HEK293 (cell line): ENCODE results near the gene DCT.

ENCODE experiments used
- CTCF ChIA-PET: fragments of 350-600 bp; formaldehyde crosslinking; extraction: SDS; loops from one replicate; lab custom pipeline; 2021; ENCODE audit warnings: antibody characterized with exemption; lab: Yijun Ruan, JAX
- POLR2A ChIA-PET: fragments of 300-600 bp; formaldehyde crosslinking; extraction: SDS; loops from one replicate; lab custom pipeline; 2020; ENCODE audit warnings: antibody characterized with exemption, inconsistent platforms; lab: Yijun Ruan, JAX
- H3K27ac ChIP-seq: fragments of 200-500 bp; sonication (Bioruptor generic); 2 replicates; pipeline ENCODE4 v1.5.1; 2014; ENCODE audit warnings: low read depth, low read length, control low read depth, inconsistent platforms; ENCODE audit errors: extremely low read depth
- H3K36me3 ChIP-seq, 2 experiments: fragments of 200-500 bp in 1 of 2; sonication (Bioruptor generic) in 1 of 2; 1 replicate in 1 of 2; 2 replicates in 1 of 2; pipeline ENCODE4 v1.5.1; 2014 to 2017; ENCODE audit warnings: inconsistent platforms in 2 of 2, low read length in 2 of 2; ENCODE audit not compliant: control insufficient read depth in 2 of 2, insufficient read depth in 1 of 2
- H3K4me1 ChIP-seq: fragments of 200-500 bp; sonication (Bioruptor generic); 2 replicates; pipeline ENCODE4 v1.5.1; 2014; ENCODE audit warnings: mild to moderate bottlenecking, low read length, inconsistent platforms; ENCODE audit not compliant: control insufficient read depth, insufficient read depth
- H3K4me3 ChIP-seq: 2 replicates; pipeline ENCODE4 v1.5.1; 2011; ENCODE audit warnings: low read depth, mild to moderate bottlenecking, control low read depth, low read length, moderate library complexity
- H3K9me3 ChIP-seq: fragments of 200-500 bp; sonication (Bioruptor generic); 2 replicates; pipeline ENCODE4 v1.5.1; 2014; ENCODE audit warnings: low read depth, low read length, inconsistent platforms; ENCODE audit not compliant: control insufficient read depth, insufficient read depth
- EGR2 ChIP-seq: fragments of 450-650 bp; formaldehyde crosslinking; IDR thresholded peaks from 2 replicates; pipeline ENCODE4 v1.5.1; 2016; ENCODE audit warnings: low read depth, missing biosample characterization, missing genetic modification characterization
- GLI4 ChIP-seq: fragments of 450-650 bp; formaldehyde crosslinking; IDR thresholded peaks from 2 replicates; pipeline ENCODE4 v1.5.1; 2016; ENCODE audit warnings: missing biosample characterization, missing genetic modification characterization
- GLIS2 ChIP-seq: fragments of 450-650 bp; formaldehyde crosslinking; IDR thresholded peaks from 2 replicates; pipeline ENCODE4 v1.5.1; 2016; ENCODE audit warnings: missing biosample characterization, missing genetic modification characterization
- HOXA7 ChIP-seq: sonication (generic); formaldehyde crosslinking; IDR thresholded peaks from 2 replicates; pipeline ENCODE4 v1.8.1; 2022; ENCODE audit warnings: missing genetic modification reagents, borderline replicate concordance
- KLF10 ChIP-seq: fragments of 450-650 bp; IDR thresholded peaks from 2 replicates; pipeline ENCODE4 v1.5.1; 2018; ENCODE audit warnings: missing biosample characterization, mild to moderate bottlenecking, missing genetic modification characterization
- YY2 ChIP-seq: fragments of 450-650 bp; formaldehyde crosslinking; IDR thresholded peaks from 2 replicates; pipeline ENCODE4 v1.5.1; 2016; ENCODE audit warnings: missing biosample characterization, missing genetic modification characterization
- ZFHX2 ChIP-seq: fragments of 450-650 bp; formaldehyde crosslinking; conservative IDR thresholded peaks from 2 replicates; pipeline ENCODE4 v1.5.1; 2016; ENCODE audit warnings: missing biosample characterization, missing genetic modification characterization
- ZNF174 ChIP-seq: fragments of 450-650 bp; formaldehyde crosslinking; IDR thresholded peaks from 2 replicates; pipeline ENCODE4 v1.5.0; 2017; ENCODE audit warnings: missing biosample characterization, mild to moderate bottlenecking, missing genetic modification characterization
- ZNF18 ChIP-seq: fragments of 450-650 bp; formaldehyde crosslinking; IDR thresholded peaks from 2 replicates; pipeline ENCODE4 v1.5.1; 2016; ENCODE audit warnings: missing biosample characterization, missing genetic modification characterization
- ZNF248 ChIP-seq: fragments of 450-650 bp; formaldehyde crosslinking; IDR thresholded peaks from 2 replicates; pipeline ENCODE4 v1.5.1; 2017; ENCODE audit warnings: missing biosample characterization, missing genetic modification characterization
- ZNF266 ChIP-seq: fragments of 450-650 bp; formaldehyde crosslinking; IDR thresholded peaks from 2 replicates; pipeline ENCODE4 v1.5.1; 2016; ENCODE audit warnings: missing biosample characterization, missing genetic modification characterization, low read depth
- ZNF274 ChIP-seq, 2 experiments: fragments of 200-500 bp in 1 of 2; fragments of 450-650 bp in 1 of 2; sonication (Bioruptor generic) in 1 of 2; formaldehyde crosslinking in 1 of 2; IDR thresholded peaks; 2 replicates each; pipeline versions ENCODE4 v1.5.1 to v1.6.1; 2014 to 2016; ENCODE audit warnings: borderline replicate concordance in 1 of 2, inconsistent platforms in 1 of 2, low read length in 1 of 2, missing biosample characterization in 1 of 2, missing genetic modification characterization in 1 of 2
- ZNF341 ChIP-seq: fragments of 450-650 bp; formaldehyde crosslinking; IDR thresholded peaks from 2 replicates; pipeline ENCODE4; 2016; ENCODE audit warnings: low read depth, missing biosample characterization, missing genetic modification characterization
- ZNF473 ChIP-seq: fragments of 450-650 bp; formaldehyde crosslinking; IDR thresholded peaks from 2 replicates; pipeline ENCODE4 v1.5.1; 2017; ENCODE audit warnings: missing biosample characterization, missing genetic modification characterization
- ZNF596 ChIP-seq: fragments of 450-650 bp; IDR thresholded peaks from 2 replicates; pipeline ENCODE4 v1.5.0; 2018; ENCODE audit warnings: missing biosample characterization, mild to moderate bottlenecking, missing genetic modification characterization, moderate library complexity
- ZNF645 ChIP-seq: fragments of 450-650 bp; formaldehyde crosslinking; IDR thresholded peaks from 2 replicates; pipeline ENCODE4; 2016; ENCODE audit warnings: missing biosample characterization, missing genetic modification characterization
- ZNF658 ChIP-seq: fragments of 450-650 bp; formaldehyde crosslinking; IDR thresholded peaks from 2 replicates; pipeline ENCODE4; 2016; ENCODE audit warnings: missing biosample characterization, missing genetic modification characterization
- ZNF747 ChIP-seq: fragments of 450-650 bp; formaldehyde crosslinking; IDR thresholded peaks from 2 replicates; pipeline ENCODE4 v1.5.1; 2016; ENCODE audit warnings: missing biosample characterization, missing genetic modification characterization
- ZNF777 ChIP-seq: fragments of 450-650 bp; formaldehyde crosslinking; IDR thresholded peaks from 2 replicates; pipeline ENCODE4 v1.5.1; 2017; ENCODE audit warnings: missing biosample characterization, missing genetic modification characterization, borderline replicate concordance
- ZSCAN16 ChIP-seq: fragments of 450-650 bp; formaldehyde crosslinking; IDR thresholded peaks from 2 replicates; pipeline ENCODE4 v1.5.1; 2016; ENCODE audit warnings: missing biosample characterization, missing genetic modification characterization
- ZSCAN23 ChIP-seq: fragments of 450-650 bp; formaldehyde crosslinking; IDR thresholded peaks from 2 replicates; pipeline ENCODE4 v1.5.1; 2016; ENCODE audit warnings: missing biosample characterization, missing genetic modification characterization
- TF ChIP-seq, protein P1 (sequence below): fragments of 450-650 bp; formaldehyde crosslinking; IDR thresholded peaks from 2 replicates; pipeline ENCODE4 v1.5.1; 2016; ENCODE audit warnings: missing biosample characterization, missing genetic modification characterization

Gene DCT

GRCh38 chr13:94520001-94520400, 40.5 kb upstream of the DCT start:
- Histone ChIP-seq H3K36me3 (no peaks in the 10 kb centered on the region), H3K27ac (no peak overlapping the region), H3K4me1 (no peaks in the 10 kb centered on the region), H3K4me3 (no peak overlapping the region), H3K9me3 (no peaks in the 10 kb centered on the region)
- ChIA-PET POLR2A (no interaction called here), CTCF (no interaction called here)
- TF ChIP-seq ZNF248 (tag by site-specific recombination): no peak
- no peak for TF ChIP-seq ZNF596
- no peak for TF ChIP-seq GLI4 (tag by site-specific recombination)
- TF ChIP-seq ZSCAN23 (tag by site-specific recombination): no peak
- no peak for TF ChIP-seq ZNF266 (tag by site-specific recombination)
- no peak for TF ChIP-seq EGR2 (tag by site-specific recombination)
- TF ChIP-seq, protein P1, sequence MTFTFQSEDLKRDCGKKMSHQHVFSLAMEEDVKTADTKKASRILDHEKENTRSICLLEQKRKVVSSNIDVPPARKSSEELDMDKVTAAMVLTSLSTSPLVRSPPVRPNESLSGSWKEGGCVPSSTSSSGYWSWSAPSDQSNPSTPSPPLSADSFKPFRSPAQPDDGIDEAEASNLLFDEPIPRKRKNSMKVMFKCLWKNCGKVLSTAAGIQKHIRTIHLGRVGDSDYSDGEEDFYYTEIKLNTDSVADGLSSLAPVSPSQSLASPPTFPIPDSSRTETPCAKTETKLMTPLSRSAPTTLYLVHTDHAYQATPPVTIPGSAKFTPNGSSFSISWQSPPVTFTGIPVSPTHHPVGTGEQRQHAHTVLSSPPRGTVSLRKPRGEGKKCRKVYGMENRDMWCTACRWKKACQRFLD: no peak
- TF ChIP-seq ZNF777 (tag by site-specific recombination): no peak
- TF ChIP-seq YY2 (tag by site-specific recombination): no peak
- TF ChIP-seq GLIS2: no peak
- TF ChIP-seq ZNF645 (tag by site-specific recombination): no peak

GRCh38 chr13:94516456-94516855, 37.0 kb upstream of the DCT start:
- ChIA-PET CTCF (no interaction called here), POLR2A (no interaction called here)

DNA sequence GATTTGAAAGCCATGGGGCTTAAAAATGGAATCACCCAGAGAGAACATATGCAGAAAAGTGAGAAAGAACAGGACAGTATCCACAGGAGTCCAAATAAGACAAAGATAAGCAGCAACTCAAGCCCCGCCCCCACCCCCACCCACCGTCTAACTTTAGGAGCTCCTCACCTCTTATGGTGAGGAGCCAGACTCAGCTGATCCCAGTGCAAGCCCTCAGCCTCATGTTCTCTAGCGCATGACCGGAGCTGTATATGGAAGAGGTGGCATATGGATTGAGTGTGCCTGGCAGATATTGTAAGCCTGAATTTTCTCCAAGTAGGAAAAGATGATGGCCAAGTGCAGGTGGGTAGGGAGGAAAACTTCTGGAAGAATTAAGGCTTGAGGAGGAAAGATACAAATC, 36.4 kb upstream of the DCT start:
- Histone ChIP-seq H3K36me3 (no peaks in the 10 kb centered on the region), H3K4me1 (no peaks in the 10 kb centered on the region), H3K9me3 (no peaks in the 10 kb centered on the region)
- ChIA-PET POLR2A (no interaction called here), CTCF (interaction anchor here (1.1 kb wide), 1 partner anchor 888 kb away, joined by 3 read pairs; no protein-coding TSS in a partner anchor)
- TF ChIP-seq ZNF658 (no peak), ZSCAN16 (tag by site-specific recombination) (no peak)
- TF ChIP-seq, all 188 proteins: peak for 0
- Histone ChIP-seq H3K4me3 (no peak overlapping the region), H3K27ac (no peak overlapping the region)

More at GRCh38 chr13:94516456-94516855, 37.0 kb upstream of the DCT start:
- no peaks in the 10 kb centered on the region for H3K9me3 ChIP-seq
- H3K36me3 ChIP-seq: no peaks in the 10 kb centered on the region
- H3K4me3 ChIP-seq: no peak overlapping the region
- H3K27ac ChIP-seq: no peak overlapping the region
- H3K4me1 ChIP-seq: no peaks in the 10 kb centered on the region
- no peak for TF ChIP-seq ZFHX2 (tag by site-specific recombination)
- TF ChIP-seq ZNF747: no peak
- TF ChIP-seq HOXA7 (CRISPR knock-in tag): no peak
- no peak for TF ChIP-seq ZNF596
- TF ChIP-seq ZNF174 (tag by site-specific recombination): no peak
- TF ChIP-seq ZNF274 (IDR thresholded peaks at IDR 0.05; ENCODE audit: low read length): no peak
- no peak for TF ChIP-seq ZNF274 (tag by site-specific recombination; IDR thresholded peaks at IDR 0.05; ENCODE audit: borderline replicate concordance)
- TF ChIP-seq ZNF473 (tag by site-specific recombination): no peak
- TF ChIP-seq KLF10: no peak
- TF ChIP-seq ZNF777 (tag by site-specific recombination): no peak
- TF ChIP-seq ZNF18: no peak
- TF ChIP-seq ZNF341: no peak
